Ovary (tissue), 9 donors: ENCODE results near the gene RAP1A. TPM values are rescaled to one million over a fixed set of nuclear protein-coding genes. Genes with fewer than 3 reads are reported as not detected.

ENCODE experiments used
- DNase-seq, 5 donors: peaks; one replicate each; pipeline ENCODE4 v3.0.0-alpha.2; 2019 to 2020
- H3K27ac ChIP-seq, 2 donors: fragments of 200-600 bp; one replicate each; pipeline versions ENCODE4 v1.5.1 to v1.8.0; 2019 to 2022
- H3K27me3 ChIP-seq: fragments of 200-600 bp; one replicate; pipeline ENCODE4 v1.8.0; 2022
- H3K36me3 ChIP-seq: fragments of 200-600 bp; sonication (generic); one replicate; pipeline ENCODE4 v1.5.1; 2019
- H3K4me1 ChIP-seq: one replicate; pipeline ENCODE4 v1.8.1; 2013; ENCODE audit warnings: mild to moderate bottlenecking, moderate library complexity; ENCODE audit not compliant: insufficient read depth
- H3K4me3 ChIP-seq: fragments of 200-600 bp; sonication (generic); one replicate; pipeline ENCODE4 v1.5.1; 2017
- H3K9me3 ChIP-seq, 2 donors: fragments of 200-600 bp in 1 of 2; sonication (generic) in 1 of 2; one replicate each; pipeline versions ENCODE4 v1.5.1 to v1.8.1; 2013 to 2019; ENCODE audit warnings: mild to moderate bottlenecking in 1 of 2, moderate library complexity in 1 of 2
- EP300 ChIP-seq: sonication (generic); formaldehyde crosslinking; IDR thresholded peaks from one replicate; pipeline ENCODE4 v1.6.1; 2017; ENCODE audit warnings: antibody characterized with exemption
- POLR2A ChIP-seq: fragments of 450-650 bp; IDR thresholded peaks from one replicate; pipeline ENCODE4 v1.6.1; 2017; ENCODE audit warnings: antibody characterized with exemption, mild to moderate bottlenecking, moderate library complexity
- WGBS, 3 donors: extraction: QIAGEN DNeasy Blood & Tissue Kit in 1 of 3; methylation state at CpG; one replicate each; pipeline versions ENCODE4 v1.1.5 to v1.1.7; 2013 to 2017; 5-methylcytosine and 5-hydroxymethylcytosine counted together
- intact Hi-C, 4 donors: fragments of 100-400 bp; cut with DNase I; formaldehyde crosslinking; loops; one replicate each; pipeline versions ENCODE4 v1.11.0 to v1.15.1; 2022 to 2023
- polyA plus RNA-seq, 2 donors: library from polyadenylated mRNA; stranded (reverse); fragments of 200-250 nt in 1 of 2; fragments of 350-450 nt in 1 of 2; fragmentation: Illumina TruSeq in 1 of 2; extraction: RNeasy Lipid Tissue Mini Kit (QIAGEN cat#74804) in 1 of 2; gene quantifications; one replicate each; pipeline ENCODE4 v1.2.3, GENCODE V29; 2013 to 2014
- total RNA-seq, 7 donors: library from RNA; depleted of rRNA in 2 of 7; stranded (reverse); fragments of >200 nt in 2 of 7; fragmentation: NEBNext Ultra II Directional in 3 of 7; extraction: Animal tissue kit (Norgen Biotek cat#: 25700) in 3 of 7; gene quantifications; one replicate each; pipeline versions ENCODE4 v1.1.0 to v1.2.4, GENCODE V29; 2016 to 2023
- TF ChIP-seq, protein P1 (sequence below), 3 donors: fragments of 450-650 bp in 2 of 3; fragments of 200-600 bp in 1 of 3; IDR thresholded peaks; one replicate each; pipeline versions ENCODE4 v1.5.1 to v1.8.0; 2016 to 2022; ENCODE audit warnings: antibody characterized with exemption in 3 of 3, mild to moderate bottlenecking in 1 of 3
- donor health status: DM: no; HTN: no; CAD: no; lungs with moderate emphysema.
- donor health status: DM: no; HTN: no; CAD: no.
- donor health status: Bipolar disorder and iron deficiency.
- donor health status: DM: yes; HTN: yes; CAD: no.
- donor health status: DM: no; HTN: no; CAD: no.
- donor health status: DM: yes; HTN: yes; CAD: no.

Gene RAP1A
- total and polyA plus RNA-seq, 9 donors: 22.2 to 118 (median 59.1) TPM

DNA sequence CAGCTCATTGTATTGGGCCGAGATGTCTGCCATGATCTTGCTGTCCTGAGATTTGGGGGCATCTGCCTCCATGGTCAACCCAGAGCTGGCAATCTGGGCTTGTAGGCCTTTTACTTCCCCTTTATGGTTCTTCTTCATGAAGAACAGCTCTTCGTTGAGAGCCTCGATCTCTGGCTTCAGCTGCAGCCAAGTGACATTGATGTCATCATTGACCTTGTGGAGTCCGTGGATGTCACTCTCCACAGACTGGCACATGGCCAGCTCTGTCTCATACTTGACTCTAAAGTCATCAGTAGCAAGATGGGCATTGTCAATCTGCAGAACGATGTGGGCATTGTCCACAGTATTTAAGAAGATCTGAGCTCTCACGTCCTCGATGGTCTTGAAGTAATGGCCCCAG lies 29.2 kb downstream of the RAP1A start:
- DNase-seq: no peak
- H3K27ac ChIP-seq: no peak overlapping the region
- intact Hi-C loops: no loop called here
- no peak overlapping the region for H3K4me3 ChIP-seq
- TF ChIP-seq POLR2A: no peak
- no peak for TF ChIP-seq EP300
- TF ChIP-seq, protein P1, sequence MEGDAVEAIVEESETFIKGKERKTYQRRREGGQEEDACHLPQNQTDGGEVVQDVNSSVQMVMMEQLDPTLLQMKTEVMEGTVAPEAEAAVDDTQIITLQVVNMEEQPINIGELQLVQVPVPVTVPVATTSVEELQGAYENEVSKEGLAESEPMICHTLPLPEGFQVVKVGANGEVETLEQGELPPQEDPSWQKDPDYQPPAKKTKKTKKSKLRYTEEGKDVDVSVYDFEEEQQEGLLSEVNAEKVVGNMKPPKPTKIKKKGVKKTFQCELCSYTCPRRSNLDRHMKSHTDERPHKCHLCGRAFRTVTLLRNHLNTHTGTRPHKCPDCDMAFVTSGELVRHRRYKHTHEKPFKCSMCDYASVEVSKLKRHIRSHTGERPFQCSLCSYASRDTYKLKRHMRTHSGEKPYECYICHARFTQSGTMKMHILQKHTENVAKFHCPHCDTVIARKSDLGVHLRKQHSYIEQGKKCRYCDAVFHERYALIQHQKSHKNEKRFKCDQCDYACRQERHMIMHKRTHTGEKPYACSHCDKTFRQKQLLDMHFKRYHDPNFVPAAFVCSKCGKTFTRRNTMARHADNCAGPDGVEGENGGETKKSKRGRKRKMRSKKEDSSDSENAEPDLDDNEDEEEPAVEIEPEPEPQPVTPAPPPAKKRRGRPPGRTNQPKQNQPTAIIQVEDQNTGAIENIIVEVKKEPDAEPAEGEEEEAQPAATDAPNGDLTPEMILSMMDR (IDR thresholded peaks at IDR 0.05): no peak
- no peaks in the 10 kb centered on the region for H3K27me3 ChIP-seq
- H3K9me3 ChIP-seq: no peaks in the 10 kb centered on the region
- no peaks in the 10 kb centered on the region for H3K36me3 ChIP-seq
- no peaks in the 10 kb centered on the region for H3K4me1 ChIP-seq
- 88 to 92% (median 88%) methylated on average over 7 of the region's 7 CpGs for WGBS, 3 donors

DNA sequence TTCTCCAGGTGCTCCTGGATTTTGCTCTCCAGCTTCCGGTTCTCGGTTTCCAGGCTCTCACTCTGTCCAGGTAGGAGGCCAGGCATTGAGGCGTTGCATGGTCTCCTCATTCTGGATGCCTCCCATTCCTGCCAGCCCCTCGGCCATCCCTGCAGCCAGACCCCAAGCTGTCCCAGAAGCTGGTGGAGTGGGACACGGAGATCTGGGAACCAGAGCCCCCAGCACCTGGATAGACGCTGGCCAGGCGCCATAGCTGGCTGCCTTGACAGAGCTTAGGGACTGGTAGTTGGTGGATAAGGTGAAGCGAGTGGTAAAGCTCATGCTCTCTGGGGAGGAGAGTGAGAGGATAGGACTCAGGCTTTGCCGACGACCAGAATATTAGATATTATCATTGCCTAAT lies 29.6 kb downstream of the RAP1A start:
- no peak for DNase-seq
- no peaks in the 10 kb centered on the region for H3K36me3 ChIP-seq
- WGBS, 3 donors: 86 to 95% (median 86%) methylated on average over 10 of the region's 10 CpGs
- no peak for TF ChIP-seq POLR2A
- TF ChIP-seq, protein P1 (IDR thresholded peaks at IDR 0.05): no peak
- TF ChIP-seq EP300: no peak
- H3K27ac ChIP-seq: no peak overlapping the region
- H3K9me3 ChIP-seq: no peaks in the 10 kb centered on the region
- H3K27me3 ChIP-seq: no peaks in the 10 kb centered on the region
- intact Hi-C loops: no loop called here
- H3K4me3 ChIP-seq: no peak overlapping the region
- no peaks in the 10 kb centered on the region for H3K4me1 ChIP-seq

DNA sequence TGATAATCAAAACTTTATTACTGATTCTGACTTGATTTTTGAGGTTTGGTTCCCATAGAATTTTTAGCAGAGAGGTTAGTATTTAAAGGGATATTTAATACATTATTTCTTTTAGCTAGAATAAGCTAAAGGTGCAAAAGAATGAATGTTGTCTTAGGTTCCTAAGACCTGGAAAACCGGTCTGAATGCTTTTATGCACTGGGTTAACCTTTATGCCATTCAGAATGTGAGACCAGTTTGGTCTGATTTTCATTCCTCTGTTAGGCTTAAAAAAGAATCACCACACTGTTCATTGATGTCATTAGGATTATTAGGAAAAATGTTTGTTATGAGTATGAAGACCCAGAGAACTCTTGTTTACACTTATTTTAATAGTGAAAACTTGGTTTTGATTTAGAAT lies 30.1 kb downstream of the RAP1A start:
- intact Hi-C loops: loop anchor here (5.0 to 10.0 kb wide), 2 partner anchors 142 to 145 kb away; partner anchors contain the start of genes ADORA3 (in 3 of the 4) and TMIGD3 (in 3 of the 4)
- DNase-seq: no peak
- TF ChIP-seq, protein P1 (IDR thresholded peaks at IDR 0.05): no peak
- TF ChIP-seq POLR2A: no peak
- TF ChIP-seq EP300: no peak
- H3K9me3 ChIP-seq: no peaks in the 10 kb centered on the region
- no peak overlapping the region for H3K4me3 ChIP-seq
- 73 to 85% (median 77%) methylated on average over 1 of the region's 1 CpG for WGBS, 3 donors
- no peaks in the 10 kb centered on the region for H3K4me1 ChIP-seq
- no peaks in the 10 kb centered on the region for H3K36me3 ChIP-seq
- no peak overlapping the region for H3K27ac ChIP-seq
- H3K27me3 ChIP-seq: no peaks in the 10 kb centered on the region

DNA sequence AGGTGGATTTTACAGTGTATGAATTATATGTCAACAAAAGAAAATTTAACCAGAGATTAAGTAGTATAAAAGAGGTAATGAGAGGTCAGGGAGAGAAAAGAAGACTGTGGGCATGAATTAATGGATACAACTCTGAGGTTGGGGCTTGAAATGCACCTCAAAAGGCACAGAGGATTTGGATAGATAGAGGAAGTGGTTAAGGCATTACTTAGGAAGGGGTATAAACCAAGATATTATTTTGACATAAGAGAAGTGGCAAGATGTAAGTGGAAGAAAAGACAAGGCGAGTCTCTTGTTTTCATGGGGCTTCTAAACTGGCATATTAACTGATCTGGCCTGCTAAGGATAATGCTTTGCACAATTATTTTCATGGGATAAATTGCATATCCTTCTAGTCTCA lies 34.1 kb downstream of the RAP1A start:
- TF ChIP-seq POLR2A (no peak), EP300 (no peak)
- TF ChIP-seq, protein P1 (IDR thresholded peaks at IDR 0.05): no peak
- Histone ChIP-seq H3K36me3 (no peaks in the 10 kb centered on the region), H3K4me1 (no peaks in the 10 kb centered on the region), H3K27ac (no peak overlapping the region), H3K27me3 (no peaks in the 10 kb centered on the region), H3K4me3 (no peak overlapping the region), H3K9me3 (no peaks in the 10 kb centered on the region)
- 91 to 97% (median 96%) methylated on average over 1 of the region's 1 CpG for WGBS, 3 donors
- intact Hi-C loops: loop anchor here (5.0 to 10.0 kb wide), 2 partner anchors 146 to 149 kb away; partner anchors contain the start of genes ADORA3 (in 3 of the 4) and TMIGD3 (in 3 of the 4)
- no peak for DNase-seq
